Tibial artery (tissue), 4 donors: ENCODE data around the gene MOB3C.
"Not testable (repeated sequence)": the region's sequence is repeated elsewhere in the genome, so short reads cannot be mapped to it uniquely, and the experiment has no call there.

Experiments
- DNase-seq, 2 donors: peaks; one replicate each; pipeline ENCODE4 v3.0.0-alpha.2; 2019
- H3K27ac ChIP-seq, 2 donors: fragments of 200-600 bp; sonication (generic) in 1 of 2; 1 replicate in 1 of 2; 2 replicates in 1 of 2; pipeline ENCODE4 v1.5.1; 2018 to 2019; ENCODE audit warnings: mild to moderate bottlenecking in 1 of 2
- H3K27me3 ChIP-seq, 2 donors: fragments of 200-600 bp; sonication (generic) in 1 of 2; one replicate each; pipeline versions ENCODE4 v1.5.1 to v1.6.0; 2016 to 2019
- H3K36me3 ChIP-seq, 3 donors: fragments of 200-600 bp; sonication (generic) in 2 of 3; one replicate each; pipeline ENCODE4 v1.5.1; 2016 to 2019; ENCODE audit warnings: mild to moderate bottlenecking in 2 of 3
- H3K4me1 ChIP-seq, 4 donors: fragments of 200-600 bp; sonication (generic) in 2 of 4; 1 replicate in 3 of 4; 2 replicates in 1 of 4; pipeline ENCODE4 v1.5.1; 2016 to 2019
- H3K4me3 ChIP-seq, 2 donors: fragments of 200-600 bp; sonication (generic) in 1 of 2; 1 replicate in 1 of 2; 2 replicates in 1 of 2; pipeline ENCODE4 v1.5.1; 2018 to 2019; ENCODE audit warnings: mild to moderate bottlenecking in 2 of 2
- H3K9me3 ChIP-seq, 3 donors: fragments of 200-600 bp; sonication (generic) in 1 of 3; one replicate each; pipeline ENCODE4 v1.5.1; 2016 to 2019
- intact Hi-C: fragments of 100-400 bp; cut with DNase I; formaldehyde crosslinking; loops from one replicate; pipeline ENCODE4 v1.15.0; 2023; ENCODE audit warnings: low total_unique reads
- TF ChIP-seq, protein P1 (sequence below), 2 experiments: fragments of 200-600 bp in 1 of 2; fragments of 450-650 bp in 1 of 2; IDR thresholded peaks; one replicate each; pipeline ENCODE4 v1.5.1; 2017 to 2019; ENCODE audit warnings: antibody characterized with exemption in 2 of 2, mild to moderate bottlenecking in 1 of 2, moderate library complexity in 1 of 2

Gene MOB3C

GRCh38 chr1:46616277-46617107 lies at the start of gene MOB3C:
Gene MOB3C (minus strand): TSS chr1:46616811. CDS start chr1:46613321, 3,490 bp downstream.
- Histone ChIP-seq H3K4me3 (peak within 1 kb of the TSS; percentile 91 to 93), H3K4me1 (peaks cover 13 to 52% (median 46%) of the 10 kb centered on the region in 4 donors), H3K9me3 (no peaks in the 10 kb centered on the region), H3K27me3 (no peaks in the 10 kb centered on the region), H3K36me3 (peaks cover 0 to 11% (median 0%) of the 10 kb centered on the region in 3 donors), H3K27ac (peak within 1 kb of the TSS; percentile 94)
- peak; percentile 92 to 96 for DNase-seq
- intact Hi-C loops = loop anchor here (5.0 kb wide), 1 partner anchor 51 kb away; the partner anchor contains the start of gene ATPAF1
- TF ChIP-seq, protein P1, sequence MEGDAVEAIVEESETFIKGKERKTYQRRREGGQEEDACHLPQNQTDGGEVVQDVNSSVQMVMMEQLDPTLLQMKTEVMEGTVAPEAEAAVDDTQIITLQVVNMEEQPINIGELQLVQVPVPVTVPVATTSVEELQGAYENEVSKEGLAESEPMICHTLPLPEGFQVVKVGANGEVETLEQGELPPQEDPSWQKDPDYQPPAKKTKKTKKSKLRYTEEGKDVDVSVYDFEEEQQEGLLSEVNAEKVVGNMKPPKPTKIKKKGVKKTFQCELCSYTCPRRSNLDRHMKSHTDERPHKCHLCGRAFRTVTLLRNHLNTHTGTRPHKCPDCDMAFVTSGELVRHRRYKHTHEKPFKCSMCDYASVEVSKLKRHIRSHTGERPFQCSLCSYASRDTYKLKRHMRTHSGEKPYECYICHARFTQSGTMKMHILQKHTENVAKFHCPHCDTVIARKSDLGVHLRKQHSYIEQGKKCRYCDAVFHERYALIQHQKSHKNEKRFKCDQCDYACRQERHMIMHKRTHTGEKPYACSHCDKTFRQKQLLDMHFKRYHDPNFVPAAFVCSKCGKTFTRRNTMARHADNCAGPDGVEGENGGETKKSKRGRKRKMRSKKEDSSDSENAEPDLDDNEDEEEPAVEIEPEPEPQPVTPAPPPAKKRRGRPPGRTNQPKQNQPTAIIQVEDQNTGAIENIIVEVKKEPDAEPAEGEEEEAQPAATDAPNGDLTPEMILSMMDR (IDR thresholded peaks at IDR 0.05) = peak in 1 of 2 experiments; percentile 7

GRCh38 chr1:46665983-46666382 lies 49.4 kb upstream of the MOB3C start:
- no peaks in the 10 kb centered on the region for H3K27me3 ChIP-seq
- intact Hi-C loops = loop anchor here (5.0 kb wide), 2 partner anchors 49 to 51 kb away; partner anchors contain the start of genes EFCAB14 and MOB3C
- peaks cover 0 to 34% (median 22%) of the 10 kb centered on the region in 4 donors for H3K4me1 ChIP-seq
- H3K9me3 ChIP-seq = no peaks in the 10 kb centered on the region
- no peak for DNase-seq
- H3K27ac ChIP-seq = no peak overlapping the region
- TF ChIP-seq, protein P1 (IDR thresholded peaks at IDR 0.05) = no peak
- no peak overlapping the region for H3K4me3 ChIP-seq
- peaks cover 19 to 28% (median 26%) of the 10 kb centered on the region in 3 donors for H3K36me3 ChIP-seq

- DNase-seq, intact Hi-C loops, H3K4me3 ChIP-seq, H3K27me3 ChIP-seq, H3K27ac ChIP-seq, H3K9me3 ChIP-seq: not testable (repeated sequence)
- Histone ChIP-seq H3K4me1 (peaks cover 0 to 34% (median 19%) of the 10 kb centered on the region in 4 donors), H3K36me3 (peaks cover 42 to 51% (median 45%) of the 10 kb centered on the region in 3 donors)
Measured at GRCh38 chr1:46662919-46663318, 46.3 kb upstream of the MOB3C start.

- DNase-seq, H3K9me3 ChIP-seq, intact Hi-C loops, H3K4me1 ChIP-seq, H3K4me3 ChIP-seq, H3K27me3 ChIP-seq, H3K27ac ChIP-seq: not testable (repeated sequence)
- peaks cover 66 to 76% (median 72%) of the 10 kb centered on the region in 3 donors for H3K36me3 ChIP-seq
Measured at GRCh38 chr1:46660116-46660515, 43.5 kb upstream of the MOB3C start.

DNA sequence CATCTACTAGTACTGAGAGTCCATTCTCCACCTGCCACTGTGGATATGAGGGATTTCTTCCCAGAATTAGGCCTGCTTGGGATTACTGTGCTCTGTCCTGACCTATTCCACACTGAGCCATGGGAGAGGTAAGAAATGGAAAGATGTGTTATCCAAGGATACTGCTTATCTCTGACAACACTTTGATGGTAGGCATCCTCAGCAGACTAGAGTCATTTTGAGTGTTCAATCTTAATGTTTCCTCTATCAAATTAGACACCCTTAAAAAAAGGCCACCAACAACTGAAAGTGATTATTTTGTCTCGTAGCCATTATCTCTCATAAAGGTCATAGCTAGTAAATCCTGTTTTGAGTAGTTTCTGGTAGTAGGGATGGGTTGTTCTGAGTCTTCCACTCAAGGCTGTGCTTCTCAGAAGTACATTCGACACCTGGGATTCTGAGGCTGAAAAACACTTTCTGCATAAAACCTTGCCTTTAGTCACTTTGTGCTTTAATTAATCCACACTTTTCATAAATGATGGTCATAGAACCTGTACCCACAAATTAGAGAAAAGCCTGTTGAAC lies 42.8 kb upstream of the MOB3C start:
- Histone ChIP-seq H3K27ac (no peak overlapping the region), H3K36me3 (peaks cover 66 to 76% (median 72%) of the 10 kb centered on the region in 3 donors), H3K9me3 (no peaks in the 10 kb centered on the region), H3K4me3 (no peak overlapping the region), H3K27me3 (no peaks in the 10 kb centered on the region), H3K4me1 (peaks cover 0 to 1% (median 0%) of the 10 kb centered on the region in 4 donors)
- DNase-seq = no peak
- TF ChIP-seq, protein P1 (IDR thresholded peaks at IDR 0.05) = no peak
- intact Hi-C loops = no loop called here

DNA sequence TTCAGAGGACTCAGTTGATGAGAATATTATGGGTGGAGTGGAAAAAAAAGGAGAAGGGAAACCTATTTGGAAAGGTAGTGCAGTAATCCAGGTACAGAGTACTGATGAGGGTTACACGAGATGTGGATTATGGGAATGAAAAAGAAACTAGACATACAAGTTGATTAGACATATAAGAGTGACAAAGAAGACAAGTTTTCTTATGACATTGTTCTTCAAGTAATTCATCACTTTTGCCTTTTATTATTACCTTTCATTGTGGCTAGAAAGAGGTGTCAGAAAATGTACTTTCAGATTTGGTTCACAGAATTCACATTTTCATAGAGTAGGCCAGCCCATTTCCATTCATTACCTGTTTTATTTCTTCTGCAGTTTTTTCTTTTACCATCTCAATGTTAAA lies 41.2 kb upstream of the MOB3C start:
- Histone ChIP-seq H3K27ac (no peak overlapping the region), H3K9me3 (no peaks in the 10 kb centered on the region), H3K4me1 (no peaks in the 10 kb centered on the region), H3K4me3 (no peak overlapping the region), H3K36me3 (peaks cover 60 to 81% (median 71%) of the 10 kb centered on the region in 3 donors), H3K27me3 (no peaks in the 10 kb centered on the region)
- TF ChIP-seq, protein P1 (IDR thresholded peaks at IDR 0.05) = no peak
- DNase-seq = no peak
- intact Hi-C loops = no loop called here
